ENCODE measurements around the gene COL13A1. TPM values are rescaled to one million over a fixed set of nuclear protein-coding genes. Genes with fewer than 3 reads are reported as not detected.

COL13A1 gene
- total RNA-seq, 1 experiment from 2014 or later = 5.9 TPM

DNA sequence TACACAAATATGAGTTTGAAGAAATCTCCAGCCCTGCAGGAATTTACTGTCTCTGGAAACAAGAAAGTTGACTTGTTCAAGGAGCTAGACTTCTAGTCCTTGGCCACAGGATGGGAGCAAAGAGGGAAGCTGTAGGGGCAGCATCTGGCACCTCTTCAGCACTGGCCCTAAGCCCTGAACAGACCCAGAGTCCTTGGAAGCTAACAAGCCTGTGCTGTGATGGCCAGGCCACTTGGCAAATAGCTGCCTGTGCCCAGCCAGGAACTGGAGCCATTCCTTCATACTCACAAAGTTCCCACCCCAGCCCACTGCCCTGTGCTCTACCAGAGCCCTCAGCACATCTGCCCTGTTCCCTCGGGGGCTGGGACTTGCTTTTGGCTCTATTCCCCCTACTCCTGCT, 9.4 kb upstream of the COL13A1 start (continued):
- TF ChIP-seq ZNF274 (IDR thresholded peaks at IDR 0.05; ENCODE audit: low read depth, low read length) = no peak

DNA sequence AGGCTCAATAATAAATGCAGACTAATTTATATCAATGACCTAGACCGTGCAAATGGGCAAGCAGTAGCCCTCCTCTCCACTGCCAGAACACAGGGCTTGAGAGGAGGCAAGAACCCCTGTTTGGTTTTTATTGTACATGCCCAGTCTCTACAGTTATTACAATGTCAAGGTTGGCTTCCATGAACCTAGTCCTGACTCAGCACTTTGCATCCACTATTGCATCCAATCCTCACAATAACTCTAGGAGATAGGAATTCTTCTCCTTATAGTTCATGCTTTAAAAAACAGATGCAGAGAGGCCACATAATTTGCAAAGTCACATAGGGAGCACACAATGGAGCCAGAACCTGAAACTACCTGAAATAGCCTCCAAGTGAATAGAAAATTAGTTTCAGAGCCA, 7.0 kb upstream of the COL13A1 start:
- ChIA-PET RAD21 (ENCODE audit: low non-redundant PET in 1 of 2, low total read pairs in 2 of 2, uncharacterized antibody in 2 of 2, unreplicated experiment in 2 of 2) (no interaction called here), CTCF (no interaction called here), POLR2A (no interaction called here)
- DNase-seq (ENCODE audit: low read depth, low spot score) = no peak
- no peak overlapping the region for H3K27ac ChIP-seq (ENCODE audit: low read depth, low read length)
- H4K20me1 ChIP-seq (ENCODE audit: insufficient read depth) = no peaks in the 10 kb centered on the region
- H3K4me1 ChIP-seq (ENCODE audit: control insufficient read depth in 1 of 2, insufficient read depth in 2 of 2, low read length in 2 of 2) = no peaks in the 10 kb centered on the region
- BruUV-seq (replicated peaks) = no TSS peak
- no peak overlapping the region for H3K4me3 ChIP-seq (replicated peaks in 1 of 2; ENCODE audit: low read depth in 1 of 2, low read length in 2 of 2)
- no peaks in the 10 kb centered on the region for H3K27me3 ChIP-seq (ENCODE audit: insufficient read depth, low read length)
- no peak for ATAC-seq
- no peak overlapping the region for H3K9ac ChIP-seq (ENCODE audit: low read length)
- no peaks in the 10 kb centered on the region for H3K79me2 ChIP-seq (ENCODE audit: insufficient read depth, low read length)
- H3K9me3 ChIP-seq (ENCODE audit: control insufficient read depth in 1 of 2, insufficient read depth in 1 of 2, low read depth in 1 of 2, low read length in 2 of 2) = no peaks in the 10 kb centered on the region
- no peak overlapping the region for H3K4me2 ChIP-seq (ENCODE audit: low read length)
- no peaks in the 10 kb centered on the region for H3K36me3 ChIP-seq (ENCODE audit: control insufficient read depth in 1 of 2, insufficient read depth in 2 of 2, low read length in 2 of 2)
- intact Hi-C loops (cut with micrococcal nuclease) = no loop called here
- H2AFZ ChIP-seq (ENCODE audit: low read depth, low read length, poor library complexity, severe bottlenecking) = no peak overlapping the region
- TF ChIP-seq POLR2A (IDR thresholded peaks at IDR 0.05; ENCODE audit: borderline replicate concordance, extremely low read depth, insufficient read depth, insufficient read length) (no peak), ELF1 (IDR thresholded peaks at IDR 0.05; ENCODE audit: borderline replicate concordance, low read depth) (no peak), SRF (IDR thresholded peaks at IDR 0.05; ENCODE audit: low read depth) (no peak), CBX3 (IDR thresholded peaks at IDR 0.05; ENCODE audit: low read depth) (no peak), RAD21 (IDR thresholded peaks at IDR 0.05; ENCODE audit: low read depth) (no peak), EGR1 (IDR thresholded peaks at IDR 0.05; ENCODE audit: low read depth) (no peak), ZNF274 (IDR thresholded peaks at IDR 0.05; ENCODE audit: low read depth, low read length) (no peak), JUND (IDR thresholded peaks at IDR 0.05) (no peak), EZH2phosphoT487 (IDR thresholded peaks at IDR 0.05; ENCODE audit: borderline replicate concordance) (no peak), SP1 (IDR thresholded peaks at IDR 0.05; ENCODE audit: low read depth) (no peak), FOSL1 (IDR thresholded peaks at IDR 0.05; ENCODE audit: low read depth) (no peak), YY1 (IDR thresholded peaks at IDR 0.05; ENCODE audit: extremely low read depth, insufficient replicate concordance, low read depth, low read length) (no peak), ZFX (IDR thresholded peaks at IDR 0.05) (no peak), TCF7L2 (IDR thresholded peaks at IDR 0.05; ENCODE audit: borderline replicate concordance, extremely low read depth, insufficient read depth, insufficient read length) (no peak), POLR2AphosphoS5 (IDR thresholded peaks at IDR 0.05; ENCODE audit: low read depth, low read length) (no peak), CEBPB (IDR thresholded peaks at IDR 0.05; ENCODE audit: low read depth) (no peak)
- TF ChIP-seq, protein P1, sequence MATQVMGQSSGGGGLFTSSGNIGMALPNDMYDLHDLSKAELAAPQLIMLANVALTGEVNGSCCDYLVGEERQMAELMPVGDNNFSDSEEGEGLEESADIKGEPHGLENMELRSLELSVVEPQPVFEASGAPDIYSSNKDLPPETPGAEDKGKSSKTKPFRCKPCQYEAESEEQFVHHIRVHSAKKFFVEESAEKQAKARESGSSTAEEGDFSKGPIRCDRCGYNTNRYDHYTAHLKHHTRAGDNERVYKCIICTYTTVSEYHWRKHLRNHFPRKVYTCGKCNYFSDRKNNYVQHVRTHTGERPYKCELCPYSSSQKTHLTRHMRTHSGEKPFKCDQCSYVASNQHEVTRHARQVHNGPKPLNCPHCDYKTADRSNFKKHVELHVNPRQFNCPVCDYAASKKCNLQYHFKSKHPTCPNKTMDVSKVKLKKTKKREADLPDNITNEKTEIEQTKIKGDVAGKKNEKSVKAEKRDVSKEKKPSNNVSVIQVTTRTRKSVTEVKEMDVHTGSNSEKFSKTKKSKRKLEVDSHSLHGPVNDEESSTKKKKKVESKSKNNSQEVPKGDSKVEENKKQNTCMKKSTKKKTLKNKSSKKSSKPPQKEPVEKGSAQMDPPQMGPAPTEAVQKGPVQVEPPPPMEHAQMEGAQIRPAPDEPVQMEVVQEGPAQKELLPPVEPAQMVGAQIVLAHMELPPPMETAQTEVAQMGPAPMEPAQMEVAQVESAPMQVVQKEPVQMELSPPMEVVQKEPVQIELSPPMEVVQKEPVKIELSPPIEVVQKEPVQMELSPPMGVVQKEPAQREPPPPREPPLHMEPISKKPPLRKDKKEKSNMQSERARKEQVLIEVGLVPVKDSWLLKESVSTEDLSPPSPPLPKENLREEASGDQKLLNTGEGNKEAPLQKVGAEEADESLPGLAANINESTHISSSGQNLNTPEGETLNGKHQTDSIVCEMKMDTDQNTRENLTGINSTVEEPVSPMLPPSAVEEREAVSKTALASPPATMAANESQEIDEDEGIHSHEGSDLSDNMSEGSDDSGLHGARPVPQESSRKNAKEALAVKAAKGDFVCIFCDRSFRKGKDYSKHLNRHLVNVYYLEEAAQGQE (IDR thresholded peaks at IDR 0.05; ENCODE audit: low read depth) = no peak
- TF ChIP-seq, protein P2, sequence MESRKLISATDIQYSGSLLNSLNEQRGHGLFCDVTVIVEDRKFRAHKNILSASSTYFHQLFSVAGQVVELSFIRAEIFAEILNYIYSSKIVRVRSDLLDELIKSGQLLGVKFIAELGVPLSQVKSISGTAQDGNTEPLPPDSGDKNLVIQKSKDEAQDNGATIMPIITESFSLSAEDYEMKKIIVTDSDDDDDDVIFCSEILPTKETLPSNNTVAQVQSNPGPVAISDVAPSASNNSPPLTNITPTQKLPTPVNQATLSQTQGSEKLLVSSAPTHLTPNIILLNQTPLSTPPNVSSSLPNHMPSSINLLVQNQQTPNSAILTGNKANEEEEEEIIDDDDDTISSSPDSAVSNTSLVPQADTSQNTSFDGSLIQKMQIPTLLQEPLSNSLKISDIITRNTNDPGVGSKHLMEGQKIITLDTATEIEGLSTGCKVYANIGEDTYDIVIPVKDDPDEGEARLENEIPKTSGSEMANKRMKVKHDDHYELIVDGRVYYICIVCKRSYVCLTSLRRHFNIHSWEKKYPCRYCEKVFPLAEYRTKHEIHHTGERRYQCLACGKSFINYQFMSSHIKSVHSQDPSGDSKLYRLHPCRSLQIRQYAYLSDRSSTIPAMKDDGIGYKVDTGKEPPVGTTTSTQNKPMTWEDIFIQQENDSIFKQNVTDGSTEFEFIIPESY (IDR thresholded peaks at IDR 0.05; ENCODE audit: extremely low read depth, insufficient replicate concordance, low read length) = no peak
- H3K9me2 ChIP-seq (ENCODE audit: insufficient read depth) = no peaks in the 10 kb centered on the region
